ENCODE measurements around the gene NUDCD3. TPM values are rescaled to one million over a fixed set of nuclear protein-coding genes. Genes with fewer than 3 reads are reported as not detected.
"Not testable (repeated sequence)": the region's sequence is repeated elsewhere in the genome, so short reads cannot be mapped to it uniquely, and the experiment has no call there.

NUDCD3 gene
- total and polyA plus RNA-seq, 7 donors = 14.3 to 50.5 (median 37.2) TPM

DNA sequence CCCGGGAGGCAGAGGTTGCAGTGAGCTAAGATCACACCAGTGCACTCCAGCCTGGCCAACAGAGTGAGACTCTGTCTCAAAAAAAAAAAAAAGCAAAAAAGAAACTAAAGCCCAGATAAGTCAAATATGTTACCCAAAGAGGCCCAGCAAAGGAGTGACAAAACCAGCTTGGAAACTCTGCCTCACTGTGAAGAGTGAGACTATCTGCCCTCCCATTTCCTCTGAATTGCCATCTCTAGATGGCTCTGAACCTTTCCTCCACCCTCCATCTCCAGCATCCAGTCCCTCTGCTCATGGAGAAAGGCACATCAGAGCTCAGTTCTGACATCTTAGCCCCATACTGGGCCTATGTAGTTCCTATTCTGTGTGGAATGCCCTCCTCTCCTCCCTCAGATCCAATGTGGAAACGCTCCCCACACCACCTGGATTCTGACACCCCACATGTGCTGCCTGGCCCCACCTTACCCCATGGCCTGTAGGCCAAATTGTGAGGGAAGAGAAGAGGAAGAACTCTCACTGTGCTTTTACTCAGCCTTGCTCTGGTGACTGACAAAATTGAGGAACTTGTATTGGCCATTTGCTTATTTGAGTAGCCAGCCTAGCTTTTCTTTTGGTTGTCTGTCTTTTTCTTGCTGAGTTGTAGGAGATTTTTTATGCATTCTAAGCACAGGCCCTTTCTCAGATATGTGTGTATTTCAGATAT lies 18.0 kb upstream of the NUDCD3 start:
- intact Hi-C loops (cut with DNase I) = no loop called here
- peaks cover 0 to 6% (median 0%) of the 10 kb centered on the region in 4 donors for H3K36me3 ChIP-seq
- TF ChIP-seq, protein P1, sequence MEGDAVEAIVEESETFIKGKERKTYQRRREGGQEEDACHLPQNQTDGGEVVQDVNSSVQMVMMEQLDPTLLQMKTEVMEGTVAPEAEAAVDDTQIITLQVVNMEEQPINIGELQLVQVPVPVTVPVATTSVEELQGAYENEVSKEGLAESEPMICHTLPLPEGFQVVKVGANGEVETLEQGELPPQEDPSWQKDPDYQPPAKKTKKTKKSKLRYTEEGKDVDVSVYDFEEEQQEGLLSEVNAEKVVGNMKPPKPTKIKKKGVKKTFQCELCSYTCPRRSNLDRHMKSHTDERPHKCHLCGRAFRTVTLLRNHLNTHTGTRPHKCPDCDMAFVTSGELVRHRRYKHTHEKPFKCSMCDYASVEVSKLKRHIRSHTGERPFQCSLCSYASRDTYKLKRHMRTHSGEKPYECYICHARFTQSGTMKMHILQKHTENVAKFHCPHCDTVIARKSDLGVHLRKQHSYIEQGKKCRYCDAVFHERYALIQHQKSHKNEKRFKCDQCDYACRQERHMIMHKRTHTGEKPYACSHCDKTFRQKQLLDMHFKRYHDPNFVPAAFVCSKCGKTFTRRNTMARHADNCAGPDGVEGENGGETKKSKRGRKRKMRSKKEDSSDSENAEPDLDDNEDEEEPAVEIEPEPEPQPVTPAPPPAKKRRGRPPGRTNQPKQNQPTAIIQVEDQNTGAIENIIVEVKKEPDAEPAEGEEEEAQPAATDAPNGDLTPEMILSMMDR (IDR thresholded peaks at IDR 0.05) = no peak
- no peak for TF ChIP-seq EP300 (IDR thresholded peaks at IDR 0.05)
- TF ChIP-seq POLR2AphosphoS5 (IDR thresholded peaks at IDR 0.05) = no peak
- TF ChIP-seq POLR2A (IDR thresholded peaks at IDR 0.05) = no peak
- no peak overlapping the region for H3K4me3 ChIP-seq
- peaks cover 0 to 6% (median 0%) of the 10 kb centered on the region in 4 donors for H3K9me3 ChIP-seq
- no peaks in the 10 kb centered on the region for H3K4me1 ChIP-seq
- H3K27me3 ChIP-seq = no peaks in the 10 kb centered on the region
- DNase-seq = no peak
- 70 to 81% methylated on average over 2 of the region's 2 CpGs for WGBS, 2 donors
- H3K27ac ChIP-seq = no peak overlapping the region

DNA sequence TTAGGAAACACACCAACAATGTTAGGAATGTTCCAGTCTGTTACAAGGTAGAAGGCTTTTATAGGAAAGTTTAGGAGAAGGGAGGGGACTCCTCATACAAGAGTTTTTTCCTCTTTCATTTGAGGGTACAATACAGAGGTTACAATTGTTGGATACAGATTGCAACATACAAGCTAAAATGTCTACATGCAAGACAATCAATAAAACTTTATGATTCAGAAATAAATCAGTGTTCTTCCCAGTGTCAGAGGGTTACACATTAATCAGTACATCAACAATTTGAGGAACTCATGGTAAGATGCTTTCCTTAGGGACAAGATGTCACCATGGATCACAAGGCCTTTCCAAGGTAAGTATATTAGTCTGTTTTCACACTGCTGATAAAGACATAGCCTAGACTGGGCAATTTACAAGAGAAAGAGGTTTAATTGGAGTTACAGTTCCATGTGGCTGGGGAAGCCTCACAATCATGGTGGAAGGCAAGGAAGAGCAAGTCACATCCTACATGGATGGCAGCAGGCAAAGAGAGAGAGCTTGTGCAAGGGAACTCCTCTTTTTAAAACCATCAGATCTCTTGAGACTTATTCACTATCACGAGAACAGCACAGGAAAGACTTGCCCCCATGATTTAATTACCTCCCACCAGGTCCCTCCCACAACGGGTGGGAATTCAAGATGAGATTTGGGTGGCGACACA lies 16.3 kb upstream of the NUDCD3 start:
- 76 to 87% methylated on average over 3 of the region's 3 CpGs for WGBS, 2 donors
- H3K4me3 ChIP-seq; H3K27ac ChIP-seq; H3K36me3 ChIP-seq; H3K27me3 ChIP-seq; DNase-seq; intact Hi-C loops (cut with DNase I); H3K9me3 ChIP-seq; H3K4me1 ChIP-seq: not testable (repeated sequence)

DNA sequence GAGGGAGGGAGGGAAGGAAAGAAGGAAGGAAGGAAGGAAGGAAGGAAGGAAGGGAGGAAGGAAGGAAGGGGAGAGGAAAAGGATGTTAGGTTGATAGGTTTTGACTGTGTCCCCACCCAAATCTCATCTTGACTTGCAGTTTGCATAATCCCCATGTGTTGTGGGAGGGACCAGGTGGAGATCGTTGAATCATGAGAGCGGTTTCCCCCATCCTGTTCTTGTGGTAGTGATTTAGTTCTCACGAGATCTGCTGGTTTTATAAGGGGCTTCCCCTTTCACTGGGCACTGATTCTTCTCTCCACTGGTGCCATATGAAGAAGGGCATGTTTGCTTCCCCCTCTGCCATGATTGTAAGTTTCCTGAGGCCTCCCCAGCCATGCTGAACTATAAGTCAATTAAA lies 15.1 kb upstream of the NUDCD3 start:
- Histone ChIP-seq H3K4me1 (no peaks in the 10 kb centered on the region), H3K36me3 (no peaks in the 10 kb centered on the region), H3K9me3 (peaks cover 0 to 6% (median 0%) of the 10 kb centered on the region in 4 donors), H3K27ac (no peak overlapping the region), H3K27me3 (no peaks in the 10 kb centered on the region), H3K4me3 (no peak overlapping the region)
- TF ChIP-seq EP300 (IDR thresholded peaks at IDR 0.05) (no peak), POLR2AphosphoS5 (IDR thresholded peaks at IDR 0.05) (no peak), POLR2A (IDR thresholded peaks at IDR 0.05) (no peak)
- TF ChIP-seq, protein P1 (IDR thresholded peaks at IDR 0.05) = no peak
- whole genome bisulfite sequencing, 2 donors = 60 to 81% methylated on average over 3 of the region's 3 CpGs
- intact Hi-C loops (cut with DNase I) = no loop called here
- no peak for DNase-seq

DNA sequence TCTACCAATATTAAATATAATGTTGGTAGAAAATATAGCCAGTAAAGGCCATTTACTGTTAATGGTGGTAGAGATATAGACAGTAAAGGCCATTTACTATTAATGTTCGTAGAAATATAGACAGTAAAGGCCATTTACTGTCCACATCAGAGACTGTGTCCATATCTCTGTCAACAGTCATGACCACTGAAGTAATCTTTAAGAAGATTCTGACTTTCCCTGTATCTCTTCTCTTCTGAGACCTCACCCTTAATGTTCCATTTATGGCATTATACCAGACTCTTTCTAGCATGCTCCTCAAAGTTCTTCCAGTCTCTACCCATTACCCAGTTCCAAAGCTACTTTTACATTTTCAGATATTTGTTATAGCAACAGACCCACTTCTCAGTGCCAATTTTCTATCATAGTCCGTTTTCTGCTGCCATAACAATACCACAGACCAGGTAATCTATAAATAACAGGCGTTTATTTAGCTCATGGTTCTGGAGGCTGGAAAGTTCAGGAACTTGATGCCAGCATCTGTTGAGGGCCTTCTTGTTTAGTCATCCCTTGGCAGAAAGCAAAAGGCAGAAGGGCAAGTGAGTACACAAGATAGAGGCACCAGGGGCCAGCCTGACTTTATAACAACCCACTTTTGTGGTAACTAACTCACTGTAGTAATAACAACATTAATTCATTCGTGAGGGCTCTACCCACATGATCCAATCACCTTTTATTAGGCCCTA lies 7.9 kb upstream of the NUDCD3 start:
- intact Hi-C loops (cut with DNase I) = no loop called here
- TF ChIP-seq EP300 (IDR thresholded peaks at IDR 0.05) (no peak), POLR2A (IDR thresholded peaks at IDR 0.05) (no peak), POLR2AphosphoS5 (IDR thresholded peaks at IDR 0.05) (no peak)
- TF ChIP-seq, protein P1 (IDR thresholded peaks at IDR 0.05) = no peak
- Histone ChIP-seq H3K4me1 (peaks cover 0 to 6% (median 0%) of the 10 kb centered on the region in 4 donors), H3K27ac (peak overlapping the region in 2 of 4 donors; percentile 34 to 47), H3K4me3 (no peak overlapping the region), H3K9me3 (no peaks in the 10 kb centered on the region), H3K27me3 (no peaks in the 10 kb centered on the region), H3K36me3 (no peaks in the 10 kb centered on the region)
- no peak for DNase-seq
- WGBS, 2 donors = 58 to 64% methylated on average over 4 of the region's 4 CpGs

All from sigmoid colon (tissue), 7 donors.